Activated naive CD4-positive, alpha-beta T cell treated with anti-CD3 and anti-CD28 coated beads, Interleukin-2, amount 50 U/mL, for 72 hours (primary cell): ENCODE measurements around the gene GCN1. TPM values are rescaled to one million over a fixed set of nuclear protein-coding genes. Genes with fewer than 3 reads are reported as not detected.

Source experiments
- ATAC-seq, 2 donors: fragments of 150-1000 bp; cut with Tn5 transposase; 2 replicates each; pipeline ENCODE4 v1.10.0; 2021; ENCODE audit warnings: mild to moderate bottlenecking in 2 of 2, moderate library complexity in 2 of 2
- DNase-seq, 2 donors: peaks; one replicate each; pipeline ENCODE4 v3.0.0; 2021 to 2022; ENCODE audit warnings: low spot score in 2 of 2
- H3K27ac Mint-ChIP-seq, 2 donors: one replicate each; pipeline ENCODE4 v1.8.0; 2022; ENCODE audit warnings: mild to moderate bottlenecking in 2 of 2, mixed read lengths in 2 of 2
- H3K36me3 Mint-ChIP-seq, 2 donors: one replicate each; pipeline ENCODE4 v1.8.0; 2022; ENCODE audit warnings: mixed read lengths in 2 of 2
- H3K9me3 Mint-ChIP-seq, 2 donors: one replicate each; pipeline ENCODE4 v1.8.0; 2022; ENCODE audit warnings: mixed read lengths in 2 of 2
- total RNA-seq, 2 donors: library from RNA; stranded (reverse); gene quantifications; one replicate each; pipeline ENCODE4 v1.2.3, GENCODE V29; 2022

The GCN1 gene
- total RNA-seq, 2 donors from 2014 or later = 114 to 131 TPM

GRCh38 chr12:120121766-120122293 is 72.7 kb downstream of the GCN1 start:
- DNase-seq = peak in 1 of 2 donors; percentile 27
- peak; percentile 53 to 70 for ATAC-seq
- peak overlapping the region; percentile 57 to 68 for H3K27ac Mint-ChIP-seq
- no peaks in the 10 kb centered on the region for H3K9me3 Mint-ChIP-seq
- peaks cover 17 to 19% of the 10 kb centered on the region in 2 donors for H3K36me3 Mint-ChIP-seq

- peak in 1 of 2 donors; percentile 10 for ATAC-seq
- DNase-seq = no peak
- peak overlapping the region; percentile 57 to 81 for H3K27ac Mint-ChIP-seq
- H3K9me3 Mint-ChIP-seq = no peaks in the 10 kb centered on the region
- peaks cover 14% of the 10 kb centered on the region in 2 donors for H3K36me3 Mint-ChIP-seq
These were observed 73.2 kb downstream of the GCN1 start for GRCh38 chr12:120121343-120121742.

GRCh38 chr12:120119271-120119973 is 75.1 kb downstream of the GCN1 start:
- no peaks in the 10 kb centered on the region for H3K9me3 Mint-ChIP-seq
- H3K36me3 Mint-ChIP-seq = peaks cover 28 to 32% of the 10 kb centered on the region in 2 donors
- ATAC-seq (peak; percentile 59), DNase-seq (peak in 1 of 2 donors; percentile 43)
- H3K27ac Mint-ChIP-seq = peak overlapping the region; percentile 87 to 89

- no peak for DNase-seq
- H3K9me3 Mint-ChIP-seq = no peaks in the 10 kb centered on the region
- no peak for ATAC-seq
- peak overlapping the region; percentile 61 to 89 for H3K27ac Mint-ChIP-seq
- peaks cover 32 to 35% of the 10 kb centered on the region in 2 donors for H3K36me3 Mint-ChIP-seq
These were observed 76.0 kb downstream of the GCN1 start for GRCh38 chr12:120118321-120119061.

- H3K27ac Mint-ChIP-seq = peak overlapping the region; percentile 82 to 89
- no peak for DNase-seq
- peaks cover 35 to 37% of the 10 kb centered on the region in 2 donors for H3K36me3 Mint-ChIP-seq
- H3K9me3 Mint-ChIP-seq = no peaks in the 10 kb centered on the region
- no peak for ATAC-seq
These were observed 76.6 kb downstream of the GCN1 start for GRCh38 chr12:120117961-120118320.

- ATAC-seq = peak; percentile 70 to 72
- Mint-ChIP-seq H3K27ac (peak overlapping the region; percentile 88 to 89), H3K9me3 (no peaks in the 10 kb centered on the region), H3K36me3 (peaks cover 35 to 37% of the 10 kb centered on the region in 2 donors)
- DNase-seq = peak; percentile 97 to 99
These were observed 77.5 kb downstream of the GCN1 start for GRCh38 chr12:120116792-120117651.

GRCh38 chr12:120116441-120116791 is 78.1 kb downstream of the GCN1 start, which contains the start of gene RAB35:
TSS of gene RAB35 (minus strand) at chr12:120116753. CDS start at chr12:120116650, 103 bp downstream.
- Mint-ChIP-seq H3K36me3 (peaks cover 35 to 37% of the 10 kb centered on the region in 2 donors), H3K27ac (peak within 1 kb of the TSS; percentile 89 to 94), H3K9me3 (no peaks in the 10 kb centered on the region)
- ATAC-seq (no peak), DNase-seq (no peak)

- Mint-ChIP-seq H3K36me3 (peaks cover 35 to 37% of the 10 kb centered on the region in 2 donors), H3K9me3 (no peaks in the 10 kb centered on the region), H3K27ac (peak overlapping the region; percentile 83 to 94)
- DNase-seq (peak in 1 of 2 donors; percentile 41), ATAC-seq (peak; percentile 7 to 24)
These were observed 78.6 kb downstream of the GCN1 start for GRCh38 chr12:120115692-120116440.

GRCh38 chr12:120115066-120115465 is 79.4 kb downstream of the GCN1 start:
- Mint-ChIP-seq H3K9me3 (no peaks in the 10 kb centered on the region), H3K27ac (peak overlapping the region; percentile 83 to 94), H3K36me3 (peaks cover 35 to 37% of the 10 kb centered on the region in 2 donors)
- DNase-seq (no peak), ATAC-seq (no peak)

- ATAC-seq = peak; percentile 81 to 83
- Mint-ChIP-seq H3K36me3 (peaks cover 16 to 27% of the 10 kb centered on the region in 2 donors), H3K9me3 (no peaks in the 10 kb centered on the region), H3K27ac (peak overlapping the region; percentile 82 to 92)
- DNase-seq = peak; percentile 53 to 71
These were observed 83.7 kb downstream of the GCN1 start for GRCh38 chr12:120110550-120111501.

- ATAC-seq (no peak), DNase-seq (no peak)
- peaks cover 6 to 22% of the 10 kb centered on the region in 2 donors for H3K36me3 Mint-ChIP-seq
- H3K9me3 Mint-ChIP-seq = no peaks in the 10 kb centered on the region
- H3K27ac Mint-ChIP-seq = peak overlapping the region in 1 of 2 donors; percentile 92
These were observed 84.8 kb downstream of the GCN1 start for GRCh38 chr12:120109570-120110267.

- Mint-ChIP-seq H3K36me3 (peaks cover 0 to 11% of the 10 kb centered on the region in 2 donors), H3K27ac (no peak overlapping the region), H3K9me3 (no peaks in the 10 kb centered on the region)
- ATAC-seq (no peak), DNase-seq (no peak)
These were observed 88.4 kb downstream of the GCN1 start for GRCh38 chr12:120106151-120106550.

- DNase-seq = no peak
These were observed 91.1 kb downstream of the GCN1 start for GRCh38 chr12:120103371-120103770.

GRCh38 chr12:120103044-120103338 is 91.5 kb downstream of the GCN1 start:
- DNase-seq (no peak), ATAC-seq (no peak)
- H3K27ac Mint-ChIP-seq = no peak overlapping the region
- peaks cover 0 to 5% of the 10 kb centered on the region in 2 donors for H3K36me3 Mint-ChIP-seq
- H3K9me3 Mint-ChIP-seq = no peaks in the 10 kb centered on the region

More at GRCh38 chr12:120103371-120103770, 91.1 kb downstream of the GCN1 start:
- ATAC-seq = no peak
- Mint-ChIP-seq H3K27ac (peak overlapping the region in 1 of 2 donors; percentile 41), H3K9me3 (no peaks in the 10 kb centered on the region), H3K36me3 (peaks cover 0 to 7% of the 10 kb centered on the region in 2 donors)
